Activated B cell treated with CpG ODN at 0.5 μM for 24 hours (primary cell): ENCODE measurements around the gene IL22RA1. TPM values are rescaled to one million over a fixed set of nuclear protein-coding genes. Genes with fewer than 3 reads are reported as not detected.

Experiments
- ATAC-seq: fragments of 200-7000 bp; cut with Tn5 transposase; one replicate; pipeline ENCODE4 v1.10.0; 2021; ENCODE audit warnings: low read depth, mild to moderate bottlenecking, moderate library complexity
- CTCF ChIA-PET: fragments of 350-600 bp; sonication (Branson Sonifier 250); formaldehyde crosslinking; loops from one replicate; lab custom pipeline; 2021; ENCODE audit warnings: antibody characterized with exemption; lab: Charles Lee
- POLR2A ChIA-PET: fragments of 350-600 bp; sonication (Branson Sonifier 250); formaldehyde crosslinking; loops from one replicate; lab custom pipeline; 2021; ENCODE audit warnings: antibody characterized with exemption; lab: Charles Lee
- DNase-seq: peaks from one replicate; pipeline ENCODE4 v3.0.0; 2022
- H3K27ac Mint-ChIP-seq: one replicate; pipeline ENCODE4 v1.8.0; 2020; ENCODE audit warnings: mixed read lengths
- H3K27me3 Mint-ChIP-seq: one replicate; pipeline ENCODE4 v1.8.0; 2021; ENCODE audit warnings: mixed read lengths
- H3K36me3 Mint-ChIP-seq: one replicate; pipeline ENCODE4 v1.8.0; 2021; ENCODE audit warnings: low read depth, mixed read lengths
- H3K4me1 Mint-ChIP-seq: one replicate; pipeline ENCODE4 v1.8.0; 2021; ENCODE audit warnings: mixed read lengths
- H3K4me3 Mint-ChIP-seq: one replicate; pipeline ENCODE4 v1.8.0; 2020; ENCODE audit warnings: mild to moderate bottlenecking, mixed read lengths
- H3K9me3 Mint-ChIP-seq: one replicate; pipeline ENCODE4 v1.8.0; 2020; ENCODE audit warnings: mixed read lengths
- CTCF ChIP-seq: fragments of 200-600 bp; IDR thresholded peaks from one replicate; pipeline ENCODE4 v1.8.0; 2022; ENCODE audit warnings: antibody characterized with exemption, mild to moderate bottlenecking
- intact Hi-C: fragments of 100-400 bp; cut with micrococcal nuclease; formaldehyde crosslinking; loops from one replicate; pipeline ENCODE4 v1.15.1; 2024
- total RNA-seq: library from RNA; stranded (reverse); gene quantifications from 2 replicates; pipeline ENCODE4 v1.2.3, GENCODE V29; 2022

IL22RA1 gene
- total RNA-seq, 1 donor from 2014 or later: 0.09 TPM

DNA sequence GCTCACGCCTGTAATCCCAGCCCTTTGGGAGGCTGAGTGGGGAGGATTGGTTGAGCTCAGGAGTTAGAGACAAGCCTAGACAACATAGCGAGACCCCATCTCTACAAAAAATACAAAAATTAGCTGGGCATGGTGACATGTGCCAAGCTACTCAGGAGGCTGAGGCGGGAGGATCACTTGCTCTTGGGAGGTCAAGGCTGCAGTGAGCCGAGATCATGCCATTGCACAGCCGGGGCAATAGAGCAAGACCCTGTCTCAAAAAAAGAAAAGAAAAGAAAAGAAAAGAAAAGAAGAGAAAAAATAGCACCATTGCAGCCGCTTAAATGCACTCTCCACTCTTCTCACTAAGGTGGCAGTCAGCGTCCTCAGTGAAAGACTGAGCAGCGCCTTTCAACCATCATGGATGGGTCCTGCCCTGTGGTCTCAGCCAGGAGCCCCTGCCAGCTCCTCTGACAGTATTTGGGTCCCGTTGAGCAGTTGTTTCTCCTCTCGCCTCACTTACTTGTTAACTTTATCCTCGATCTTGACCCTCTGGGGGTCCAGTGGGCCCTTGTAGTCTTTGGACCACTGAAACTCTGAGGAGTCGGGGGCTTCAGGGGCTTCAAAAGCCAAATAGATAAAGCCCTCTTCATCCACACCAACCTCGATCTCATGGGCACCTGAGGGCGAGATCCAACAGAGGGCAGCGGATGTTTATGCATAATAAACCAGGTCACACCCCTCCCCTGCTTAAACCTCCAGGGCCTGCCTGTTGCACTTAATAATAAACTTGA, 67.9 kb downstream of the IL22RA1 start:
- no peak overlapping the region for H3K4me3 Mint-ChIP-seq
- H3K27me3 Mint-ChIP-seq: peaks cover 3% of the 10 kb centered on the region
- no peak for ATAC-seq
- DNase-seq: no peak
- ChIA-PET CTCF (no interaction called here), POLR2A (no interaction called here)
- intact Hi-C loops: loop anchor here (1.0 kb wide), 1 partner anchor 45 kb away; no protein-coding TSS in a partner anchor
- no peak overlapping the region for H3K27ac Mint-ChIP-seq
- no peaks in the 10 kb centered on the region for H3K9me3 Mint-ChIP-seq
- TF ChIP-seq CTCF: no peak
- no peaks in the 10 kb centered on the region for H3K4me1 Mint-ChIP-seq
- H3K36me3 Mint-ChIP-seq: no peaks in the 10 kb centered on the region

GRCh38 chr1:24074196-24074595, 68.7 kb downstream of the IL22RA1 start:
- intact Hi-C loops: no loop called here
- Mint-ChIP-seq H3K9me3 (no peaks in the 10 kb centered on the region), H3K27me3 (peaks cover 3% of the 10 kb centered on the region), H3K4me1 (no peaks in the 10 kb centered on the region), H3K4me3 (no peak overlapping the region), H3K27ac (no peak overlapping the region), H3K36me3 (no peaks in the 10 kb centered on the region)
- ATAC-seq: no peak
- no peak for TF ChIP-seq CTCF
- no peak for DNase-seq
- CTCF ChIA-PET: no interaction called here
- POLR2A ChIA-PET: no interaction called here

GRCh38 chr1:24071941-24072340, 71.0 kb downstream of the IL22RA1 start:
- H3K27ac Mint-ChIP-seq: no peak overlapping the region
- H3K36me3 Mint-ChIP-seq: no peaks in the 10 kb centered on the region
- intact Hi-C loops: loop anchor here (2.0 kb wide), 2 partner anchors 79 to 131 kb away; no protein-coding TSS in a partner anchor
- no peaks in the 10 kb centered on the region for H3K9me3 Mint-ChIP-seq
- peaks cover 2% of the 10 kb centered on the region for H3K27me3 Mint-ChIP-seq
- ATAC-seq (no peak), DNase-seq (no peak)
- POLR2A ChIA-PET: no interaction called here
- no peaks in the 10 kb centered on the region for H3K4me1 Mint-ChIP-seq
- no peak for TF ChIP-seq CTCF
- H3K4me3 Mint-ChIP-seq: no peak overlapping the region
- CTCF ChIA-PET: interaction anchor here (0.8 to 2.7 kb wide), 4 partner anchors 10 to 515 kb away, joined by 3 to 41 read pairs (median 6); no protein-coding TSS in a partner anchor

DNA sequence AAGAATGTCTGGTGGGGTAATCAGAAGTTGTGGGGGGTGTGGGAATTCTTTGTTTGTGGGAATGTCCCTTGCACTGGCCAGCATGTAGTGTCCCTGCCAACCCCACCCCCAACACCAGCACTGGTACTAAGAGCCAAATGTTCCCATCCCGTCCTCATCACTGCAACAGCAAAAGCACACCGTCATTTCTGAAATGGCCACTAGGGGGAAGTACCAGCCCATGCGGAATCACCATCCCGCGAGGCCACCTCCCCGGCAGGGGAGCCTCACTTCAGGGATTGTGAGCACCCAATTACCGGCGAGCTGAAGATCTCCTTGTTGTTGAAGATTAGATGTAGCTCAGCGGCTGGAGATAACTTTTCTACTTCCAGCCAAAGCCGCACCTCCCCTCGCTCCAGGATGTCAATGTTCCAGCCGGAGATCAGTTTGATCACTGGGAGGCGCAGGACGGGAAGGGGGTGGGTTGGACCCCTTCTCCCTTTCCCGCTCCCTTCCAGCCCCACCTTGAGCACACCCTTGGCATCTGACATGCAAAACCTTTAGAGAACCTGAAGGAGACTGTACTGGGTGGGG, 72.0 kb downstream of the IL22RA1 start:
- Mint-ChIP-seq H3K27ac (no peak overlapping the region), H3K9me3 (no peaks in the 10 kb centered on the region), H3K27me3 (peaks cover 2% of the 10 kb centered on the region), H3K36me3 (no peaks in the 10 kb centered on the region), H3K4me3 (no peak overlapping the region), H3K4me1 (no peaks in the 10 kb centered on the region)
- intact Hi-C loops: loop anchor here (1.0 to 2.0 kb wide), 4 partner anchors 80 to 516 kb away; no protein-coding TSS in a partner anchor
- peak; percentile 85 for TF ChIP-seq CTCF
- POLR2A ChIA-PET: interaction anchor here (0.7 kb wide), 1 partner anchor 116 kb away, joined by 3 read pairs; the partner anchor contains the start of gene IFNLR1
- ATAC-seq (peak; percentile 96), DNase-seq (peak; percentile 51)
- CTCF ChIA-PET: interaction anchor here (1.0 to 2.7 kb wide), 3 partner anchors 129 to 516 kb away, joined by 4 to 41 read pairs (median 7); no protein-coding TSS in a partner anchor

DNA sequence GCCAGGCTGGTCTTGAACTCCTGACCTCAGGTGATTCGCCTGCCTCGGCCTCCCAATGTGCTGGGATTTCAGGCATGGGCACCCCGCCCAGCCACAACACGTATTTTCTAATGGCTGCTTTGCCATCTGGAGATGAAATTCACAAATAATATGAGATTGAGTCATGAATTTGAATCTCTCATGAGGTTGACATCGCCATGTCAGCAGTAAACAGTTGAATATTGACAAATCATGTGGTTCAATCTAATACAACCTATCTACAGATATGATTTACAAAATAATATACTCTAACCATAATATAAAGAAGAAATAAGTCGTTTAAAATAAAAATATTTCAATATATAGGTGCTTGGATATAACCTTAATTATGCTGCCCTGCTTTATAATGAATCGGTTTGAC, 73.1 kb downstream of the IL22RA1 start:
- Mint-ChIP-seq H3K9me3 (no peaks in the 10 kb centered on the region), H3K4me1 (no peaks in the 10 kb centered on the region), H3K4me3 (no peak overlapping the region), H3K27ac (no peak overlapping the region), H3K27me3 (peaks cover 2% of the 10 kb centered on the region), H3K36me3 (no peaks in the 10 kb centered on the region)
- DNase-seq (no peak), ATAC-seq (no peak)
- POLR2A ChIA-PET: no interaction called here
- no peak for TF ChIP-seq CTCF
- intact Hi-C loops: loop anchor here (1.0 to 2.0 kb wide), 4 partner anchors 81 to 517 kb away; no protein-coding TSS in a partner anchor
- CTCF ChIA-PET: interaction anchor here (2.7 kb wide), 1 partner anchor 322 kb away, joined by 41 read pairs; no protein-coding TSS in a partner anchor
